Choroid plexus epithelial cell (primary cell): ENCODE measurements around the gene TRIOBP.

ENCODE experiments used
- DNase-seq: peaks from one replicate; pipeline ENCODE4 v3.0.0-alpha.2; 2010; ENCODE audit warnings: low read depth
- H3K4me3 ChIP-seq: 2 replicates; pipeline ENCODE4 v1.5.1; 2011; ENCODE audit warnings: low read depth, mild to moderate bottlenecking, control low read depth, low read length, moderate library complexity
- TF ChIP-seq, protein P1 (sequence below): conservative IDR thresholded peaks from 2 replicates; pipeline ENCODE4 v1.5.1; 2011; ENCODE audit warnings: low read depth, mild to moderate bottlenecking, control low read depth, inconsistent platforms, low read length, moderate library complexity

TRIOBP gene

DNA sequence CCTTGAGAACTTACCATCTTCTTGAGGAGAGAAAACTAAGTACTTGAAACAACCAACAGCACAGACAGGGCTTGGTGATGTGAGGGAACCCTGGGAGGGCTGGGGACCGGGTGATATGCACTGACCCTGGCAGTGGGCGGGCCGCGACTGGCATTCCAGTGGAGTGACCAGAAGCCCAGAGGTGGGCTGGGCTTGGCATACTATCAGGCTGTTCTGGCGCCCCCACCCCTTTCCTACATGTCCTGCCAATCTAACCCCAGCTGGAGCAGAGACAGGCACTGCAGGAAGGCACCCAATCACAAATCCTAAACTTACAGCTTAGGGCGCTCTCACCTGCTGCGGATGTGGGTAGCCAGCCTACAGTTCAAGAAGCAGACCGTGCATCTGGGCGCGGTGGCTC lies 56.9 kb downstream of the TRIOBP start:
- H3K4me3 ChIP-seq, result no peak overlapping the region
- DNase-seq, result no peak
- TF ChIP-seq, protein P1, sequence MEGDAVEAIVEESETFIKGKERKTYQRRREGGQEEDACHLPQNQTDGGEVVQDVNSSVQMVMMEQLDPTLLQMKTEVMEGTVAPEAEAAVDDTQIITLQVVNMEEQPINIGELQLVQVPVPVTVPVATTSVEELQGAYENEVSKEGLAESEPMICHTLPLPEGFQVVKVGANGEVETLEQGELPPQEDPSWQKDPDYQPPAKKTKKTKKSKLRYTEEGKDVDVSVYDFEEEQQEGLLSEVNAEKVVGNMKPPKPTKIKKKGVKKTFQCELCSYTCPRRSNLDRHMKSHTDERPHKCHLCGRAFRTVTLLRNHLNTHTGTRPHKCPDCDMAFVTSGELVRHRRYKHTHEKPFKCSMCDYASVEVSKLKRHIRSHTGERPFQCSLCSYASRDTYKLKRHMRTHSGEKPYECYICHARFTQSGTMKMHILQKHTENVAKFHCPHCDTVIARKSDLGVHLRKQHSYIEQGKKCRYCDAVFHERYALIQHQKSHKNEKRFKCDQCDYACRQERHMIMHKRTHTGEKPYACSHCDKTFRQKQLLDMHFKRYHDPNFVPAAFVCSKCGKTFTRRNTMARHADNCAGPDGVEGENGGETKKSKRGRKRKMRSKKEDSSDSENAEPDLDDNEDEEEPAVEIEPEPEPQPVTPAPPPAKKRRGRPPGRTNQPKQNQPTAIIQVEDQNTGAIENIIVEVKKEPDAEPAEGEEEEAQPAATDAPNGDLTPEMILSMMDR, result no peak

DNA sequence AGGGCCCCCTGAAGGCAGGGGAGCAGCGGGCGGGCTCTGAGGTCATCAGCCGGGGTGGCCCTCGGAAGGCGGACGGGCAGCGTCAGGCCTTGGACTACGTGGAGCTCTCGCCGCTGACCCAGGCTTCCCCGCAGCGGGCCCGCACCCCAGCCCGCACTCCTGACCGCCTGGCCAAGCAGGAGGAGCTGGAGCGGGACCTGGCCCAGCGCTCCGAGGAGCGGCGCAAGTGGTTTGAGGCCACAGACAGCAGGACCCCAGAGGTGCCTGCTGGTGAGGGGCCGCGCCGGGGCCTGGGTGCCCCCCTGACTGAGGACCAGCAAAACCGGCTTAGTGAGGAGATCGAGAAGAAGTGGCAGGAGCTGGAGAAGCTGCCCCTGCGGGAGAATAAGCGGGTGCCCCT lies 60.8 kb downstream of the TRIOBP start:
- DNase-seq, result no peak
- no peak overlapping the region for H3K4me3 ChIP-seq
- TF ChIP-seq, protein P1, result no peak

DNA sequence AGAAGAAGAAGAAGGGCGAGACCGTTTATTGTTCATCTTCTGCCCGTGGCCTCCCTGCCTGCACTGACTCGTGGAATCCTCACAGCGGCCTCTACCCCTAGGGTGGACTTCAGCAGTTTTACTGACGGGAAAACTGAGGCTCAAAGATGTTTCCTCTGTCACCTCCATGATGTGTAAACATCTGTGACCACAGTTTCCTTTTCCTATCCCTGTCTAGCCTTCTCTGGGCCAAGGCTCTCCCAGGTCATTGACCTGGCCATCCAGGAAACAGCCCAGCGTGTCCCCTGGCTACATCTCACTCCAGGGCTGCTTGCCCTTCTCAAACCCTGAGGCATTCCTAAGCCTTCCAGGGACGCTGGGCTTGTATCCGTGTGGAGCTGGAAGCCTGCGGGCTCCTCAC lies 61.8 kb downstream of the TRIOBP start:
- TF ChIP-seq, protein P1, result no peak
- no peak overlapping the region for H3K4me3 ChIP-seq
- no peak for DNase-seq

DNA sequence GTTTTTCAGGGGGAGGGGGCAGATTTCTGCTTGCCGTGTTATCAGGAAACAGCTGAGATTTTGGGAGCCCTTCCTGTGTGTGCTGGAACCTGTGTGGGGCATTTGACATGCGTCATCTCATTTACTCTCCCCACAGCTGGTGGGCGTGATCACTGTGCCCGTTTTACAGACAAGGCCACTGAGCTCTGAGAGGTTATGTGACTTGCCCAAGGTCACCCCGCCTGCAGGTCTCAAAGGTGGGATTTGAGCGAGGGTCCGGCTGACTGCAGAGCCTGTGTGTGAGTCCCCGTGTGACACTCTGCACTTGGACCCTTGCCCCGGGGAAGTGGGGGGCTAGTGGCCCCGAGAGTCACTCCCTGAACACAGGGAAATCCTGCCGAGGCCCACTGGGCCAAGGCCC lies 62.4 kb downstream of the TRIOBP start:
- H3K4me3 ChIP-seq, result no peak overlapping the region
- TF ChIP-seq, protein P1, result no peak
- no peak for DNase-seq

DNA sequence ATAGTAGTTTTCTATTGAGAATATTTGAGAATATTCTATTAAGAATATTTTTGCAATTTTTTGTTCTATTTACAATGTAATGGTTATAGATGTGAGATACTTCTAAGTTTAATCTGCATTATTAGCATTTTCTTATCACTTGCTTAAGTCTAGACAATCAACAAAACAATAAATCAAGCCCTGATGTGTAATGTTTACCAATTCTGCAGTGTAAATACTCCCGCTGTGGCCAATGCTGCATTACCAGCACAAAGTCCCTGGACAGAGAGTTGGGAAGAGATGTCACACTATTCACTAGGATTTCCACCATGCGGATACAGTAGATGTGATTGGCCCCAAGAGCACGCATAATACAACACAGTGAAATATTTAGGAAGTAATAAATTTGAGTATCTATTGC lies 63.3 kb downstream of the TRIOBP start:
- TF ChIP-seq, protein P1, result no peak
- no peak overlapping the region for H3K4me3 ChIP-seq
- DNase-seq, result no peak

DNA sequence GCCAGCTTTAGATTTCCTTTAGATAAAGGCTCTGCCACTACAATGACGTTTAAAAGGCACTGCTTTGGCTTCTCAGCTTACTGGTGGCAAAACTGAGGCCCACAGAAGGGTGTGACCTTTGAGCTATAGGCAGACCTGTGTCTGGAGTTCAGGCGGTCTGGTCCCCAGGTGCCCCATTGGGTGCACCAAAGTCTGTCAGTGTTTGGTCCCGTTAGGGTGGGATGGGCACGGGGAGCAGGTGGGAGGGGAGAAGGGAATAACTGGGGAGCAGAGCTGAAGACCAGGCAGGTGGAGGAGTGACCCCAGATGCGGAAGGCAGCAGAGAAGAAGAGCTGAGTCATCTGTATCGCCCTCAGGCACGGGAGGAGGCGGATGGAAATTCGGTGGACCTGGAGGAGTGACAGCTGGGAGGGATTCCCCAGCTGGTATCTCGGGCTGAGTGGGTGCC lies 65.6 kb downstream of the TRIOBP start:
- H3K4me3 ChIP-seq, result no peak overlapping the region
- TF ChIP-seq, protein P1, result no peak
- no peak for DNase-seq

DNA sequence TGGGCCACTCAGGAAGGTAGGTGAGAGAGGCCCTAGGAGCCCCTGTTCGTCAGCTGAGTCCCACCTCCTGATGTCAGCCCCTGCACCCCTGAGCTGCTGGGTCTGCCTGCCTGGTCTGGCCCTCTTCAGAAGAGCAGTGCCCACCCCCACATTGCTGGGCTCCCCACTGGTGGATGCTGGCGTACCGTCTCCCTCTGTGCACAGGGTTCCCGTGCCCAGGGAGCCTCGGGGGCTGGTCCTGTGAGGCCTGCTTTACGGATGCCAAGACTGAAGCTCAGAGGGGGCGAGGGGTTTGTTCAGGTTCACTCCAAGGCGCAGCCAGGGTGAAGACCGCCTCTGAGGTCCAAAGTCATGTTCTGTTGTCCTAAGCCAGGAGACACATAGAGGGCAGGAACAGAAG lies 66.2 kb downstream of the TRIOBP start:
- TF ChIP-seq, protein P1, result no peak

More for the DNA sequence above, 66.2 kb downstream of the TRIOBP start:
- H3K4me3 ChIP-seq, result no peak overlapping the region
- no peak for DNase-seq
